Renal cortex interstitium (tissue), 11 donors: Measurements from ENCODE around the gene MAMLD1. TPM values are rescaled to one million over a fixed set of nuclear protein-coding genes. Genes with fewer than 3 reads are reported as not detected.

ENCODE experiments used
- DNase-seq, 11 donors: peaks; one replicate each; pipeline ENCODE4 v3.0.0-alpha.2; 2013; ENCODE audit warnings: low read depth in 9 of 11, low spot score in 4 of 11; ENCODE audit errors: extremely low read depth in 1 of 11
- polyA plus RNA-seq, 3 donors: library from polyadenylated mRNA; unstranded; fragments of 120-200 nt; gene quantifications; one replicate each; pipeline ENCODE4 v1.2.1, GENCODE V29; 2013; ENCODE audit not compliant: insufficient read length in 3 of 3

The MAMLD1 gene
- polyA plus RNA-seq, 3 donors, result 6.3 to 7.9 (median 6.8) TPM

DNA sequence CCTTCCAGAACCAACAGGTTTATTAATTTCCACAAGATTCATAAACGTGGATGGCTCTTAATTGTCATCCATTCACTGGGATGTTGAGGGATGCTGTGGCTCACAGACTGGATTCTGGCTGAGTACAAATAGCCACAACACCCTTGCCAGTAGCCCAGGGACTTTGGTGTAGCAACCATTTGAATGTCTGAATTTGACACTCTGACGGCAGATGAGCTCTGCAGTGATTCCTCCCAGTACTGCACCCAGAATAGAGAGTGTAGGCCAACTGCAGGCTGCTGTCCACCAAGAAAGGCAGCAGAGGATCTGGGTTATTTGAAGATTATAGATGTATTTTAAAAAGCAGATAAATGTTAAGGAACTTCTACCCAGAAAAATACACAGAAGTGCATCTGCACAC lies 15.6 kb upstream of the MAMLD1 start:
- no peak for DNase-seq

DNA sequence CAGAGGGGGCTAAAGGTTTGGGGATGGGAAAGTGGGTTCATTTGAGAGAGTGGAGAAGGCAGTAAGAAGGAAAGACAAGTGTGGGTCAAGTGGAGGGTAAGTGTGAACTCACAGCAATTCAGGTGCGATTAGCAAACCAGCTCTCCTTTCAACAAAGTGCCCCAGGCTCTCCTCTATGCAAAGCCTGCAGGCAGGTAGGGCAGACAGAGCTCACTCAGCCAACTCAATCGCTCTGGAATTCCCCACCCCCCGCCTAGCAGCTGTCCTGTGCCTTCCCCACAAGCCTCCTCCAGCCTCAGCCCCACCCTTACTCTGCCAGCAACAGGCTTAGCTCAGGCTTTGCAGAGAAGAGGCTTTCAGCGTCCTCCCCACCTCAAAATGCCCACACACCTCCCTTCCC lies 14.8 kb upstream of the MAMLD1 start:
- DNase-seq, result no peak

DNA sequence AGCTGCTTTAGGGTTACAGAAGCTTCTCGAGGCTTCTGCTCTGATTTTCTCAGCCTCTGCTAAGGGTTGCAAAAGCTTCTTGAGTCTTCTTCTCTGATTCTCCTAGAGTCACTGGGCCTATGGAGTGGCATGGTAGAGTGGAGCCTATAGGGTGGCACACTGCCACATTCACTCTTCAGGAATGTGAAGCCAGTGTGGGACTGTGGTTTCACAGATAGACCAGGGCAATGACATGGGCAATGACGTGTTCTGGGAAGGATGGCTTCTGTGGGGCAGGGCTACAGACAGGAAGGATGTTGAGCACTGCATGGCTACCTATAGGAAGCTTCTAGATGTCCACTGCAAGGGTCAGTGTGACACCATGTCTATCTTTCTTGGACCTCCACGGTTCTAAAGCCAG lies 11.0 kb upstream of the MAMLD1 start:
- DNase-seq, result no peak

DNA sequence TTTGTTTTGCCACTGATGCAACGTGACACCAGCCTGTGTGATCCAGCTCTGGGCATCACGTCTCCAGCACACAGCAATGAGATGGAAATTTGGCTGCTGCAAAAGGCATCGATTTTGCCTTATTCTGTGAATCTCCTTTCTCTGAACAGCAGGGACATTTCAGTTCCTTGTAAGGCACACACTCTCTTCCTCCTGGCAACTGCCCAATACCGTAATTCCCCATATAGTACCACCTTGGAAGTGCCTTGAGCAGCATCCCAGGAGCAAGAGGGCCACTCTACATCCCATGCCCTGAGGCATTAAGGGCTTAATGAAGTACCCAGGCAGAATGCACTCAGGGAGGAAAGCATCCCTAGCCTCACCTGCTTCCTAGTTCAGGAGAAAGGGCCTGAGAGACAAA lies 10.5 kb upstream of the MAMLD1 start:
- DNase-seq, result no peak

DNA sequence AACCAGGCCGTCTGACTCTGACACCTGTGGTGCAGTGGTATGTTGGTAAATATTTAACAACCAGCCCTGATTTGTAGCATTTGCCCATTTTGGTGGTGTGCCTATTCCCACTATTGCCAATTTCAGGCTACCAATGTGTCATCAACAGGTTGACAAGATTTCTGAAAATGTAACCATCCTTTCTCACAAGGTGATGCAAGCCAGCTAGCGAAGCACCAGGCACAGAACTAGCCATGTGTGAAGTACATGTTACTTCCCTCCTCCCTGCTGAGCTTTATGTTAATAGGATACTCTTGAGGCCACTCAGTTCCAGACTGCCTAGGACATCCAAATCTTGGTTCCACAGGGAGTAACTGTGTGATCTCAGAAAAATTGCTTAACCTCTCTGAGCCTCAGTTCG lies 7.2 kb upstream of the MAMLD1 start:
- DNase-seq, result no peak

DNA sequence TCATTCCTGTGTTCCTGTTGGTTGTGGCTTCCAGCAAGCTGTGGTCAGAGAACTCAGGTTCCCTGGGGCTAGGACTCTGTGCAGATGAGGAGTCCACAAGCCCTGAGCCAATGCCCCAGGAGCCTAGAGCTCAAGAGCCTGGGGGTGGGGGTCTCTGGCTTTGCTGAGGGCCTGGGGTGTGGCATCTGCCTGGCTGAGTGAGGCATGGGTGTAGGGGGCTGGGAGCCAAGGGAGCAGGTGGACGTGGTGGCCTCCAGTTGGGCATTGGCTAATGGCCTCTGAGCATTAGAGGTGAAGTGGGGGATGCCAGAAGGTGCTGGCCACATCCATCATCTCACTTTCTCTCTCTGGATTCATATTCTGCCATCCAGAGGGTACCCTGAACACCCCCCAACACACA lies 5.3 kb upstream of the MAMLD1 start:
- DNase-seq, result no peak

DNA sequence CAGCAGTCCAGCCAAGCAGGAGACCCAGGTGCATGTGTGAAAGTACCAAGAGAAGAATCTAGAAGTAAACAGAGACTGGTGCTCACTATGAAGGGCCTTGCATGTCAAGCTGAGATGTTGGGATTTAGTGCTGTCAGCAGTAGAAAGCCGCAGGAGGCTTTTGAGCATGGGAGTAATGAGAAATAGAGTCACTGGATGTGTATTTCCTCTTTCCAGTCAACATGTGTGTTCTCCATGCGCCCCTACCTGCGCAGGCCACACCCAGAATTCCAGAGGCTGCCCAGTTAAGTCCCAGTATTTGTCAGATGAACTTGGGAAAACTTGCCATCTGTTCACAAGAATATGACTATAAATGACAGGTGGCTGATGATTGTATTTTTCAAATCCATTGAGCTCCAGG lies 4.5 kb upstream of the MAMLD1 start:
- no peak for DNase-seq

DNA sequence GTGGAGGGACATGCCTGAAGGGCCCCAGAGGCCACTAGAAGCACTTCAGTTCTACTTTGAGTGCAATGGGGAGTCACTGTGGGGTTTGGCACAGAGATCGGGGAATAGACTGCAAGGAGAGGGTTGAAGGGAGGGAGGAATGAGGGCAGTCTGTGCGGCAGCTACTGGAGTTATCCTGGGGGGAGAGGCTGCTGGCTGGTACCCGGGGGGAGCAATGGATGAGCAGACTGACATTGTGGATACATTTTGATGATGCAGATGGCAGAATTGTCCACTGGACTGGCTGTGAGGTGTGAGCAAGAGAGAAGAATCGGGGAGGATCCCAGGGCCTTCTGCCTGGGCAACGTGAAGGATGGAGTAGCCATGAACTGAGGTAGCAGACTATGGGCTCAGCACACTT lies 2.8 kb upstream of the MAMLD1 start:
- DNase-seq, result no peak

DNA sequence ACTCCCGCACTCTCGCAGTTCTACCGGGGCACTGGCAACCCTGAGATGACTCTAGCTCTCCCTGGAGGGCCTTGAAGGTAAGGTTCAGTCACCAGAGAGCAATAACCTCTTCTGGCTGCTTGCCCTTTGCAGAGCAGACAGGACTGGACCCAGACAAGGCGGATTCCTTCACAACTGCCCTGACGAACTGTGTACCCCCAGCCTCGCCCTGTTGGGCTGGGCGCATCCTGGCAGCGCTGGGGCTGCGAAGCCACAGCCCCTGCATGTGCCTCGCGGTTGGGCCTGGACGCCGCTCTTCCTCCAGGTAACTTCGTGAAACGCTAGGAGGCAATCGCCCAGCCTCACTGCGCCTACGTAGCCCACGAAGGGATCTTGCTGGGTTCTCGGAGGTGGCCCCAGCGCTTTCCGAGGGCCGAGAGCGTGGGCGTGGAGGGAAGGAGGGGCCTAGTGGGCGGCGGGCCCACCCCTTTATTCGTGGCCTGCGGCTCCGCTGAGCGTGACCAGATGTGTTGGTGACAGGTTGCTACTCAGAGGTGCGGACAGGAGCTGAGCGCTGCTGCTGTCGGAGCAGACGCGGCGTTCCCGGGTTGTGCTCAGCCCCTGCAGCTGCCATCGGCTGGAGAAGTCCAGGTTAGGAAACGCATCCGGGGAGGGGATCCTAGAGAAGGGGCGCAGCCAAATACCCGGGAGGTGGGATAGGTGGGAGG lies 1.9 kb upstream of the MAMLD1 start:
- no peak for DNase-seq

DNA sequence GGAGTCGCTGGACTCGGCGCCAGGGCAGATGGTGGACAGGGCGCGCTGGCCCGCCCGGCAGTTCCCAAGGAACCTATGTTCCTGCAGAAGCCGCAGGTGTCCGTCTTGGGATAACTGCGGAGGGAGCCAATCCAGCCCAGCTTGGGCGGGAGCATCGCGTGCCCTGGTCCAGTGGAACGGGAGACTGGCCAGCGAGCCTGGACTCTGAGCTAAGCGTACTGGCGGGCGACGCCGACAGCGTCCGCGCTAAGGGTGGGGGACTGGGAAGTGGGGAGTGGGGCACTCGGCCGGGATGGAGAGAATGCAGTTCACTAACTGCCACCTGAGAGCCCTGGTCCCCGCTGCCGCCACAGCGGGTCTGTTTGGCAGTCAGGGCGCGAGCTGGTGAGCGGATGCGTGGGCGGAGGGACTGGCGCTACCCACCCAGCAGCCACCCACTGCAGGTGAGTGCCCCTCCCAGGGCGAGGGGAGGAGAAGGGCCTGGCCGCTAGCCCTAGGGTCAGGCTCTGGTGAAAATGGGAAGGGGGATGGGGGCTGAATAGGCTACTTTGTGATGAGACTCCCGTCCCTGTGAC lies 1.3 kb upstream of the MAMLD1 start:
- DNase-seq, result no peak

DNA sequence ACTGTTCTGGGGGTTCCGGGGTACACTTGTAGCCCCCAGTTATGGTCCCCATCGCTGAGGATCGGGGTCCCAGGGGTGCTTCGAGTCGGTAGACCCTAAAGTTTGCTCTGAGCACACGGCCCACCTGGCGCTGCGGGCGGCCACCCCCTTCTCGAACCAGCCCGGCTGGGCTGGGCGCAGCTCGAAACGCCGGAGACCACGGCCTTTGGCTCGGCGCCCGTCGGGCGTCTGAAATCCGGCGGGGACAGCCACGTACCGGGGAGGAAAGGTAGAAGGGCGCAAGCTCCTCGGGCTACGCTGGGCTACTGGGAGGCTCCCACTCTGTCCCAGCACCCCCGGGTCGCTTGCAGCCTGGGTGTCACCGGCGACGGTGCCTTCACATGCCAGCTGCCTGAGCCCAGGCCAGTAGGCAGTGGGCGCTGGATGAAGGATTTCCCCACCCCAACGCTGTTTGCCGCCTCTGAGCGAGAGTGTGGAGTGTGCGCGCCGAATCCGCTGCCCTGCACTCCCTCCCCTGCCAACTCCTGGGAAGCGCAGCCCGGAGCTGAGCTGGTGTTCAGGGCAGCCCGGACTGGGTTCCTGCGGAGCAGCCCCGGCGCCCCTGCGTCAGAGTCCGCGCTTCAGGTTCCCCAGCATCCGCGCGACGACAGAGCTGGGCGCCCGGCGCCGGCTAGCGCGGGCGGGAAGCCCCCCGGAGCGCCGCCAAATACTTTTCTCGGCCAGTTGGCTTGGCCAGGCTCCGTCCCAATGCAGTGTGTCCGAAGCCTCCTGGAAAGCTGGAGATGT lies 637 bp downstream of the MAMLD1 start:
- no peak for DNase-seq

DNA sequence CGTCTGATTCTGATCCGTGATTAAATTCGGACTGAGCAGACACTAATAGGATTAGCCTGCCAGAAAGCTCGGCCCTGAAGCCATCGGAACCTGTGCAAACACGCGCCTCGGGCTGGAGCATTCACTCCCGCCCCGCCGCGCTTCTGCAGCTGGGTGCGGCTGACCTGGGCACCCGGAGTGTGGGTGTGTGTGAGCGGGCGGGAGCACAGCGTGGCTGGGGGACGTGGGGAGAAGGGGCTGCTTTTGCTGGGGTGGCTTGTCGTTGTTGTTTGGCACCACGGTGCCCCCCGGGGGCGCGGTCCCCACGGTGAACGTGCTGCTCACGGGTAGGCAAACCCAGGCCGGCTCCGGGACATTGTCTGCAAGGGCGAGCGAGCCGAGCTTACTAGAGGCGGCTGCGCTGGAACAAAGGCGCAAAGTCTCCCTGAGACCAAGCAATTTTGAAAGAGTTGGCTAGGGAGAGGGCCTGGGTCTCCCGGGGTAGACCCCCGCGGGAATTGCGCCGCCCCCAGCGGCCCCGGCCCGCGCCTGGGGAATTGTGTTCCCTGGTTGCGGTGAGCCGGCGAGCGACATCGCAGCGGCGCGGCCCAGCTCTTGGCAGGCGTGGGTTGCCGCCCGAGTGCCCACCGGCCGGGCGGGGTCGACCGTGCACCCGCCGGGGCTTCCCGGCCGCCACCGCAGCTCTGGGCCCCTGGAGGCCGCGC lies 1.4 kb downstream of the MAMLD1 start:
- DNase-seq, result no peak

DNA sequence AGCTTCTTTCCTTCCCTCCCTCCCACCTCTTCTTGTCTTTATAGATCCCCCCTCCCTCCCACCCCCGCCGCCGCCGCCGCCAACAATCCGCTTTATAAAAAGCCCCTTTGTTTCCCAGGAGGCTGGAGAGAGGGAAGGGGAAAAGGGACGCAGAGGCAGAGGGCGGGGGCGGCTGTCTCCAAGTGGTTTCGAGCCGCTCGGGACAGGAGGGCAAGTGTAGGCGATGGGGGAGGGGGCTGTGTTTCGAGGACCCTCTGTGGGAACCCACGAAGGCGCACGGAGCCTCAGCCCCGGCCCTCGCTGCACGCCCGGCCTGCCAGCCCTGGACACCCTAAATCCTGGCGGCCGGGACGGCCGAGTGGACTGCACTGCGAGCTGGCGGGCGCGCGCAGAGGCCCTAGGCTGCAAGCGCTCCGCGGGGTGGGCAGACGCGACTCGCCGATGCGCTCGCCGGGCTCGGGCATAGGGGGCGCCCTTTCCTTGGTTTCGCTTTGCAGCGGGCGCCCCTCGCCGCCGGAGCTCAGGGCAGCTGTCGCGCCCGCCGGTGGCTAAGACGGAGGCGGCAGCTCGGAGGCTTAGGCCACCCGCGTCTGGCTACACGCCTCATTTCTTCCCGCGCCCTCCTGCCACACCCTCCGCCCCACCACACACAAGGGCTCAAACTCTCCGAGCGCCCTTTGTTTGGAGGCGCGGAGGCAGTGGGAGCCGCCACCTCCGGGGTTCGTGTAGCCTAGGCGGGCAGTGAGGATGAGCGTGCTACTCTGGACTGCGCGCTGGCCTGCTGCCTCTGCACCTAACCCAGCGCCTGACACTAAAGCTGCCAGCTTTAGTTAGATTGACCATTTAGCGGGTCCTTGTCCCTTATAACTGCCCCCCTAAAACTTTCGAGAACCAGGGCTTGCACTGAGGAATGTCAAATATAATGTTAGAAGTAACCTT lies 2.2 kb downstream of the MAMLD1 start:
- DNase-seq, result peak in 3 of 11 donors; percentile 61 to 66 (median 61)

DNA sequence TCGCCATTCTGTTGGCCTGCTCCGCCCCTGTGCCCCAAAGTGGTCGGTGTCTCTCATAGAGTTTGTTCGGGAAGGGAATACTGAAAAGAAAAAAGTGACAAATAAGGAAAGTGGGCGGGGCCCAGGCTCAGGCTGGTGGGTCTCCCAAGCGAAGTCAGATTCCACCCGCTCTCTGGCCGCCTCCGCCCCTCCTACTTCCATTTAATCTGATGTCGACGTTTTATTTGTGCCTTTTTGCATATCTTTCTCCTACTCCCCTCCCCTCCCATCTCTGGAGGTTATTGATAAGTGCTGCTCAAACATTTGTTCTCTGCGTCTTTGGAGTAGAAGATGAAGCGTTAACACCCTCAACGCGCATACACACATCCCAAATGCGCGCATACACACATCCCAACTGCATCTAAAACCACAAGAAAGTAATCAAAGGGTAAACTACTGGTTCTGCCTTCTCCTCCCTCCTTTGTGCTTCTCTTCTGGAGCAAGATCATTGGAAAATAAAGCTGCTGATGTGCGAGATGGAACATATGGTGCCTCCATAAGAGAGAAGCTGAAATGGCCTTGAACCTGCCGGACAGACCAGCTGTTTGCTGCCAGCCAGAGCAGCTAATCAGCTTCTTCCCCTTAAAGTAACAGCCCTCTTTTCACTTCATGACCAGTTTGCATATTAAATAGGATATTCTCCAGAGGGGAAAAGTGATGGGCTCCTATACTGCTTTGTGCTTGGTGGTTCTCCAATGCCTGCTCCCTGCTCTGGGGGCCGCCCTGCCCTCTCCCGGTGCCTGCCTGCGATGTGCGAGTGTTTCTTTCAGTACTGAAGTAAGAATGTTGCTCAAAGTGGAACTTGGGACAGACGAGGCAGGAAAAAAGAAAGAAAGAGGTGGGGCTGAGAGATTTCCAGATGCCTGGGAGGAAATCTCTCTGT lies 3.1 kb downstream of the MAMLD1 start:
- DNase-seq, result peak in 2 of 11 donors; percentile 51 to 62

DNA sequence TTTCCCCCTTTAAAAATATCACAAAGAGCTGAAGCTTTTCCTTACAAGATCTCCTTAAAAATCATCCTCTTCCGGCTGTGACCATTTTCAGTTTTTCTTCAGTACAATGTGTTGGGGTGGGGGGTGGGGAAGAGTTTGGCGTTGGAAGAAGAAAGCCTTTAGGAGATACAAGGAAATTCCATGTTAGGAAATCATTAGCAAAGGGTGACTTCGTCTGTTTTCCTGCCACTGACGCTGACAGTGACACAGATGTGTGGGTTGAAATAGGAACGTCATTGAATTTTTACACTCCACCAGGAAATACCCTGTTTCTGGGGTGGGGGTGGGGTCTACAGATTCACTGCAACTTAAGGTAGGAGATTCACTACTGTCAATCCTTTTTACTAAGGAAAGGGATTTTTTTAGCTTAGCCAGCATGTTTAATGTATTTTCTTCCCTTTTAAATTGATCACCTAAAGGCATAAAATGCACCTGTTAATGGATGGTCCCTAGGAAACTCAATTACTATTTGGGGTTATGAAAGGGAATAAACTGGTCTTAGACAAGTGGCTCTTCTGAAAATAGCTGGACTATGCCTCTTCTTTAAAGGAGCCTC lies 3.9 kb downstream of the MAMLD1 start:
- no peak for DNase-seq

DNA sequence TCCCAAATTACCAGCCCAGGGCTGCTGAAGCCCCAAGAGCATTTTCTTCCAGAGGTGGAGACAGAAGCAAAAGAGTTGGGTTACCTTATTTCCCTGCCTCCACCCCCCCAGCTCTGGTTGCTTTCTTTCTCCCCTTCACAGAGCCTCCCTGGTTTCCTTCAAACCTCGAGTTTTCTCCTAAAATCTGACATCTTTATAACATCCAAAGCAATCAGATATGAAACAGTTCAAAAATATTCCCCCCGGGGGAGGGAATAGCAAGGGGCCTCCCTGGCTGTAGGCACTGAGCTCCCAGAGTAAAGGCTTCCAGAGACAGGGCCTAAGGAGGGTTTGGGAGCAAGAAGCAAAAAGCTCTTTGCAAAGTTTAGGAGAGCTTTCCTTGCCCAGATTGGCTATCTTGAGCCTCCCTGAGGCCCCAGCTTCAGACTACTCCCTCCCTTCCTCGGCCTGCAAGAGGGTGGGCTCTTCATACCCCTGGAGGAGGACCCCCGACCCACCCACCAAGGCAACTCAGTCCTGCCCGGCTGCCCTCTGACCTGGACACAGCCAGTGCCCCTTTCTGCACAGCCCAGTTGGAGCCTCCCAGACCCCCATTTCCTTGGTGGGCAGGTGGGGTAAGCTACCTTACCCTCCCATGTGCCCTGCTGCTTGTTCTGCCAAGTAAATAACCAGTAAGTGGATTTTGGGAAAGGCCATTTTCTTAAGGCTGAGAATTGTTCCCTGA lies 7.6 kb downstream of the MAMLD1 start:
- no peak for DNase-seq

DNA sequence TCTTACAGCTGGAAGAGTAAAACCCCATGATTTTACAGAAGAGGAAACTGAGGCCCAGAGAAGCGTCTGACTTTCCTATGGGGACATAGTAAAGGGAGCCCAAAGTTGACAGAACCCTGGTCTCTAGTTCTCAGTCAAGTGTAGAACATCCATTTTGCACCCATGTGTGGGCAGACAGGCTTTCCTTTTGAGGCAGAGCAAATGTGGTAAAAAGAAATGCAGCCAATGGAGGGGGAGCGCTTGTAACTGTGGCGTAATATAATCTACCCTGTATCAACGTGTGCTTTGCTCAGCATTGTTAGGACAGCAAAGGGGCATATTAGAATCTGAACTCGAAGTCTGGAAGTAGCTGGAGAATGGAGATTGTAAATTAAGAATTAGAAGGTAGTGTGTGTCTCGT lies 8.8 kb downstream of the MAMLD1 start:
- no peak for DNase-seq
